CD4-positive, alpha-beta T cell treated with Interleukin-15 for 4 hours (primary cell): ENCODE data around the gene NRTN.
A peak's percentile ranks its signal among the peaks of the same experiment; 100 is the strongest.
"Not testable (repeated sequence)": the region's sequence is repeated elsewhere in the genome, so short reads cannot be mapped to it uniquely, and the experiment has no call there.

Source experiments
- DNase-seq: peaks from one replicate; pipeline ENCODE4 v3.0.0-alpha.2; 2020; ENCODE audit warnings: low spot score

Gene NRTN, protein sequence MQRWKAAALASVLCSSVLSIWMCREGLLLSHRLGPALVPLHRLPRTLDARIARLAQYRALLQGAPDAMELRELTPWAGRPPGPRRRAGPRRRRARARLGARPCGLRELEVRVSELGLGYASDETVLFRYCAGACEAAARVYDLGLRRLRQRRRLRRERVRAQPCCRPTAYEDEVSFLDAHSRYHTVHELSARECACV

DNA sequence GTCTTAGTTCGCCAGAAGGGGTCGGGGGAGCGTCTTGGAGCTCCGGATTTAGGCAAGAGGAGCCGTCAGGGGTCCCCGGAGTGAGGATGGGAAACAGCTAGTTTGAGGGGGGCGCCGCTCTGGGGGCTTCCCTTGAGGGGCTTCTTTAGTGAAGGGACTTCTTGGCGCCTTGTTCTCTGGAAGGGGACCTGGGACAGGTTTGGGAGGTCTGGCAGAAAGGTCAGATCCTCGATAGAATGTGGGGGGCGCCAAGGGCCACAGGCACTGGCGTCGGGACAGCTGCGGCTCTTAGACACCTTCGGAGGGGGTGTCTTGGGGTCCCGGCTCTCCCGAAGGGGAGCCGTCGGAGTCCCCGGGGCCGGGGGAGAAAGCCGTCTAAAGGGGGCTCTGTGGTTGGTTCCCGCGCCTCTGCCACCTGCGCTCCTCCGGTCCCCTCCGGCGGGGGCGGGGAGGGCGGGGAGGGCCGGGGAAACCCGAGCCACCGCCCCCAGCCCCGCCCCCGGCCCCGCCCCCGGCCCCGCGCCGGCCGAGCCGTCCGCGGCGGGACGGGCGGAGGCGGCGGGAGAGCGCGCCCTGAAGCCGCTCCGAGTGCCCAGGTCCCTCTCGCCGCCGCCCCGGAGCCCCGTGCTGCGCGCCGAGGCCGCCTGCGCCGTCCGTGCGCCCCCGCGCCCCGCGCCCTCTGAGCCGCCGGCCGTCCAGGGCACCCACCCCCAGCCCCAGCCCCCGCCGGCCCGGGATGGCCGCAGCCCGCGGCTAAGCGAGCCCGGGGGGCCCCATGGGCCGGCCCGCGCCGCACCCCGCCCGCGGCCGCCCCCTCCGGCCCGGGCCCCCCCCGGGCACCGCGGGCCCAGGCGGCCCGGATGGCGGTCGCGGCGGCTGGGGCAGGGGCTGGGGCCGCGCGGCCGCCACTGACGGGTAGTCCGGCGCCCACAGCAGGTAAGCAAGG is at the start of gene NRTN:
Gene NRTN (plus strand): TSS at position 552 of the 946 bp plus-strand sequence. CDS start 19,099 bp downstream, outside the sequence.
- peak; percentile 27 for DNase-seq

- no peak for DNase-seq
Observed at GRCh38 chr19:5762608-5763217, 42.2 kb upstream of the NRTN start.

DNA sequence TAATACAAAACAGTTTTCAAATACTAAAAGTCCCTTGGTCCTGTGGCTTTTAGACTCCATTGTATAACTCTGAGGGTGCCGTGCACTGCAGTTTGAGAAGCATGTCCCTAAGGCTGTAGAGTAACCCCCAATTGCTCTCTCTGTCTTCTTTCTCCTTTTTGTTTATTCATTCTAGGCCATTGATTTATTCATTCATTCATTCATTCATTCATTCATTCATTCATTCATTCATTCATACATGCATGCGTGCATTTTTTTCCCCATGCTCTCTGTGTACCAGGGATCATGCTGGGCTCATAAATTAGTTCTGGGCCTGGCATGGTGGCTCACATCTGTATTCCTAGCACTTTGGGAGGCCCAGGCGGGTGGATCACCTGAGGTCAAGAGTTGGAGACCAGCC is 39.6 kb upstream of the NRTN start:
- DNase-seq = no peak

- no peak for DNase-seq
Observed at GRCh38 chr19:5767949-5768348, 36.9 kb upstream of the NRTN start.

DNA sequence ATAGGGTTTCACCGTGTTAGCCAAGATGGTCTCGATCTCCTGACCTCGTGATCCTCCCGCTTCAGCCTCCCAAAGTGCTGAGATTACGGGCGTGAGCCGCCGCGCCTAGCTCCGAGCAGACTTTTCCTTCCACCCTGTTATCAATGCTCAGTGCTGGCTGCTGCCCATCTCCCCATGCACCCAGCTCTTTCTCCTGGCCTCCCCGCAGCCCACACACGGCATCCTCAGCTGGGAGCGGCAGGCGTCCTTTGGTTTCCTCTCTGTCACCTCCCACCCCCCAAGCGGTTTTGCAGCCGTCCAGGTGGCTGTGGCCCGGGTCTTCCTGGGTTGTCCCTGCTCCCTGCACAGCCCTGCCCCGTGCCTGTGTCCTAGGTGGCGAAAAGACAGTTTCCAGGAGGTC is 32.5 kb upstream of the NRTN start:
- no peak for DNase-seq

GRCh38 chr19:5773276-5773675 is 31.6 kb upstream of the NRTN start:
- DNase-seq = no peak

GRCh38 chr19:5774921-5775320 is 29.9 kb upstream of the NRTN start:
- no peak for DNase-seq

DNA sequence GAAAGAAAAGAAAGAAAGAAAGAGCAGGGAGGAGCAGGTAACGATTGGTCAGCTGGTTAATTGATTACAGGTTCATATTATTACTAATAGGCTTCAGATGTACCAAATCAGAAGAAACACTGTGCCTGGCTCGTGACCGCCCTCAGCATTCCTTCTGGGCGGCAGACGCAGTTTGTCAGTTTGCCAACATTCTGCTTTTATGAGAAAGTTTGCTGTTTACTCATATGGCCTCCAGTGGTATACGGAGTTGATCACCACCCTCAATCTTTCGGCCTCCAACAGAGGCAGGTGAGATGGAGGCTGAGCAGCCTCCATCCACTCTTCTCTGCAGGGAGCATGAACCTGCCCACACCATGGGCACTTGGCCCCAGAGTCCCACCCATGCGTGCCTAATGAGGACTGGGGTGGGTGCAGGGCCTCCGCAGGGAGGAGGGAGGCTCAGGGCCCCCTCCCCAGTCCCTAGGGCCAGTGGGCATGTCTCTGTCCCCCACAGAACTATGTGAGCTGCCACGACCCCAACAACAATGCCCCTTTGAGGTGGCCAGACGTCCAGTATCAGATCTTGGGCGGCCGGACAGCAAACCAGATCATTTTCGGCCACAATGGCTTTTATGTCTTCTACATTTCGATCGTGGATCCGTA is 29.1 kb upstream of the NRTN start:
- DNase-seq = no peak

DNA sequence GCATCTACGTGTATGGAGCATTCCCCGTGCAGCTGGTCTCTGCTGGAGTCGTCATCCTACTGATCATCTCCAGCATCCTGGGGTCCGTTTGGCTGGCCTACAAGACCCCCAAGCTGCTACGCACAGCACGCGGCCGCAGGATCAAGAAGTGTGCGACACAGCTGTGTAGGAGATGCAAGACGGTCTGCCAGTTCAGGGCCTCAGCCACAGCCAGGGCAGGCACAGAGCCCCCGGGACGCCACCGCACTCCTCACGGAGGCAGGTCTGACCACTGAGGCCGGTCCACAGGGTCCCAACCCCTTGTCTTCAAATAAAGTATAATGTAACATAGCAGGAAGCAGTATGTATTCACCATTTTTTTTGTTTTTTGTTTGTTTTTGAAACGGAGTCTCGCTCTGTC is 26.5 kb upstream of the NRTN start:
- no peak for DNase-seq

- DNase-seq = not testable (repeated sequence)
Observed at GRCh38 chr19:5780916-5781315, 24.0 kb upstream of the NRTN start.

DNA sequence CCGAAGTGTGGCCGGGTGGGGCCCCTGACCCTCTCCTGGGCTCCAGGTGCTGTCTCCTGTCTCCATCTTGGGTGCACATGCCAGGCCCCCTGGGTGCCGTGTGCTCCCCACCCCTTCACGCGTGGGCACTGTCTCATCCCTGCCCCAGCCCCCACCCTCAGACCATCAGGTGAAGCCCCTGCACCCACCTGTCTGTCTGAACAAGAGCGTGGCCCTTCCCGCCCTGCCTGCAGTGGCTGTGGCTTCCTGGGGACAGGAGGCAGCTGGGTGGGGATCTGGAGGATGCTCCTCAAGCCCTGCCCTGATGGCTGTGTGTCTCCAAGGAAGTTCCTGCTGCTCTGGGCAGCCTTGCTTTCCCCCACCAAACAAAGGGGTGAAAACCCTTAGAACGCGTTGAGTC is 22.5 kb upstream of the NRTN start:
- DNase-seq = no peak

DNA sequence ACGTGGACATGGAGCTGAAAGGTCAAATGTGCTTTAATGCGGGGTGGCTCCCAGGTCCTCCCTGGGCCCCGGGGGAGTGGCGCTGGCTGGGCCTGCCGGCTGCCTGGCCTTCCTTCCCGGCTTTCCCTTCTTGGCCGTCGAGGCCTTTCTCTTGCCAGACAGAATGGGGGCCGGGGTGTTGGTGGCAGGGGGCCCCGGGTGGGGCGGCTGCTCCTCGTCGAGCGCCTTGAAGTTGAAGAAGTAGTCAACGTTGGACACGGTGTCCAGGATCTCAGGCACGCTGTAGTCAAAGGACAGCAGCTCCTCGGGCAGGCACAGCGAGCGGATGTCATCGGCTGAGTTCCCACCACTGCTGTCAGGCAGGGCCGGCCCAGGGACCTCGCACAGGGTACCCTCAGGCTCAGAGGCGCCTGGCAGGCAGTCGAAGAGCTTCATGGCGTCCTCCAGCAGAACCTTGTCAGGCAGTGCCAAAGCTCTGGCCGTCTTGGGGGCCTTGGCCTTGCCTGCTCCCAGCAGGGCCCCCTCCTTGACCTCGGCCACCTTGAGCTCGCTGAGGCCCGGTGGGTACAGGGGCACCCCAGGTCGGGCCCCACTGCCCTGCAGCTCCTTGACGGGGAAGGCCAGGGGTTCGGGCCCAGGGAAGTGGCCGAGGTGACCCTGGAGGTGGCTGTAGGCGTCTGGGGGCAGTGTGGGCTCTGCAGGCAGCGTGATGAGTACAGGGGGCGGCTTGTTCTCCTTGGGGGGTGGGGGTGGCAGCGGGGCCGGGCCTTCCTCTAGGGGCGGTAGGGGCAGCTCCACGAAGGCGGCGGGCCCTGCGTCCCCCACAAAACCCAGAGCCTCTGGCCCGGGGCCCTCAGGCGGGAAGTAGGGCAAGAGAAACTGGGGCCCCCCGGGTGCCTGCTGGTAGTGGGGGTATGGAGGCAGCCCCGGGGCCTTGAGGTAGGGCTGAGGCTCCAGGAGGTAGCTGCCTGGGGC is 21.6 kb upstream of the NRTN start:
- no peak for DNase-seq

GRCh38 chr19:5784581-5785147 is 20.2 kb upstream of the NRTN start, which contains the start of gene PRR22:
TSS of gene PRR22 (minus strand) at chr19:5784746. CDS start at chr19:5784660, 86 bp downstream.
- DNase-seq = no peak

GRCh38 chr19:5785423-5785822 is 19.4 kb upstream of the NRTN start:
- DNase-seq = no peak

- no peak for DNase-seq
Observed at GRCh38 chr19:5786593-5787408, 18.1 kb upstream of the NRTN start.

- no peak for DNase-seq
Observed at GRCh38 chr19:5787409-5788182, 17.3 kb upstream of the NRTN start.

DNA sequence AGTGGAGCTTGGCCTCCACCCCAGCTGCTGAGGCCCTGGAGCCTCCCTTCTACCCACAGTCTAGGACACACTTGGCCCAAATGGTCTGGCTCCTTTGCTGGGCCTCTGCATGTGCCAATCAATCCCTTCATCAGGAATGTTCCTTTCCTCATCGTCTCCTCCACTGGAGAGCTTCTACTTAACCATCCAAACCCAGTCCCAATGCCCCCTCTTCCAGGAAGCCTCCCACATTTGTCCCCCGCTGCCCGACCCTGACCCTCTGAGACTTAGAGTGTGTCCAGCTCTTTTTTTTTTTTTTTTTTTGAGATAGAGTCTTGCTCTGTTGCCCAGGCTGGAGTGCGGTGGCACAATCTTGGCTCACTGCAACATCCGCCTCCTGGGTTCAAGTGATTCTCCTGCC is 16.4 kb upstream of the NRTN start:
- no peak for DNase-seq

- no peak for DNase-seq
Observed at GRCh38 chr19:5789351-5789761, 15.5 kb upstream of the NRTN start.

DNA sequence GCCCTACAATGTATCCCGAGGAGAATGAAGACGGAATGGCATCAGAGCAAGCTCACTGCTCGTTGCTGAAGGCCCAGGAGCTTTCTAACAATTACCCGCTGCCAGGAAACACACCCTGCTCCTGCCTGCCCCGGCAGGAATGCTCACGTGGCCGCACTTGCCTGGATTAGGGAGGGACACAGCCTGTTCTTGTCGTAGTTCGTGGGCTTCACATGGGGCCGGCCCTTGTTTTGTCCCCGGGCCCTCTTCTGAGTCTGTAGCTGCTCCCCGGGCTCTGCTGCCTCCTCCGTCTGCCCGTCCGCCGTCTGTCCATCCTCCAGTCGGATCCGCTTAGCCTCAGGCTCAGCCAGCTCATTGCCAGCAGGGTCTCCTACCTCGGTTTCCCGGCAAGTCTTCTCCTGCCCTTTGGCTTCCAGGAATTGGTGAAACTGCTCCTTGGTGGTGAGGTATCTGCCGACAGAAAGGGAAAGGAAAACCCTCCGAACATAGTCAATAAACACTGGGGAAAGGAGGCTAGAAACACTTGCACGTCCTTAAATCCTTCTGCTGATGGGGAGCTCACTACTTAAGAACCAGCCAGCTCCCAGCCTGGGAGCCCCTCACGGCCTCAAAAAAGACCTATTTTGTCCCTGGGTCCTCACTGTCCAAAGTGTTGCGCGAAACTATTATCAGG is 14.8 kb upstream of the NRTN start:
- no peak for DNase-seq
